OCI-LY3 (cell line): ENCODE measurements around the gene DDX28.

ENCODE experiments used
- H2AFZ ChIP-seq: fragments of 200-600, 300-600 bp; shearing (Covaris generic); 2 replicates; pipeline ENCODE4 v1.6.0; 2014; ENCODE audit warnings: antibody characterized with exemption, low read depth, low read length
- H3K27ac ChIP-seq: fragments of 200-600, 300-600 bp; sonication (generic); 2 replicates; pipeline ENCODE4 v1.5.1; 2014; ENCODE audit warnings: mild to moderate bottlenecking, low read length, moderate library complexity, mixed read lengths
- H3K27me3 ChIP-seq: fragments of 200-600, 300-600 bp; sonication (generic); 2 replicates; pipeline ENCODE4 v1.6.1; 2014; ENCODE audit warnings: low read depth, low read length, mixed read lengths
- H3K36me3 ChIP-seq: fragments of 200-600, 300-600 bp; sonication (generic); replicated peaks from 2 replicates; pipeline ENCODE3; 2014; ENCODE audit warnings: low read depth, low read length, mixed read lengths
- H3K4me1 ChIP-seq: fragments of 300-600, 200-600 bp; sonication (generic); 2 replicates; pipeline ENCODE4 v1.6.1; 2014; ENCODE audit warnings: low read length, mixed read lengths
- H3K4me2 ChIP-seq: fragments of 200-600, 300-600 bp; sonication (generic); 2 replicates; pipeline ENCODE4 v1.6.1; 2014; ENCODE audit warnings: low read length, mixed read lengths
- H3K4me3 ChIP-seq: fragments of 300-600, 200-600 bp; sonication (generic); 2 replicates; pipeline ENCODE4 v1.5.1; 2014; ENCODE audit warnings: antibody characterized with exemption, mild to moderate bottlenecking, low read length, moderate library complexity
- H3K79me2 ChIP-seq: fragments of 300-600, 200-600 bp; shearing (Covaris generic); 2 replicates; pipeline ENCODE4 v1.6.1; 2014; ENCODE audit warnings: mild to moderate bottlenecking, low read length, mixed read lengths
- H3K9ac ChIP-seq: fragments of 300-600, 200-600 bp; shearing (Covaris generic); 2 replicates; pipeline ENCODE4 v1.6.0; 2014; ENCODE audit warnings: mild to moderate bottlenecking, low read length, moderate library complexity
- H3K9me3 ChIP-seq: fragments of 200-600, 300-600 bp; shearing (Covaris generic); 2 replicates; pipeline ENCODE4 v1.6.1; 2014; ENCODE audit warnings: low read length, mixed read lengths; ENCODE audit not compliant: insufficient read depth
- H4K20me1 ChIP-seq: fragments of 200-600, 300-600 bp; sonication (generic); 2 replicates; pipeline ENCODE4 v1.6.1; 2016; ENCODE audit warnings: low read length, mixed read lengths; ENCODE audit not compliant: insufficient read depth
- EZH2phosphoT487 ChIP-seq: fragments of 200-600 bp; shearing (Covaris generic); IDR thresholded peaks from 2 replicates; pipeline ENCODE4 v1.6.1; 2018; ENCODE audit warnings: antibody characterized with exemption, mixed run types, low read depth
- TF ChIP-seq, protein P1 (sequence below): fragments of 200-600, 300-600 bp; sonication (generic); IDR thresholded peaks from 2 replicates; pipeline ENCODE4 v1.5.1; 2014; ENCODE audit warnings: antibody characterized with exemption, low read length, low read depth

The DDX28 gene

DNA sequence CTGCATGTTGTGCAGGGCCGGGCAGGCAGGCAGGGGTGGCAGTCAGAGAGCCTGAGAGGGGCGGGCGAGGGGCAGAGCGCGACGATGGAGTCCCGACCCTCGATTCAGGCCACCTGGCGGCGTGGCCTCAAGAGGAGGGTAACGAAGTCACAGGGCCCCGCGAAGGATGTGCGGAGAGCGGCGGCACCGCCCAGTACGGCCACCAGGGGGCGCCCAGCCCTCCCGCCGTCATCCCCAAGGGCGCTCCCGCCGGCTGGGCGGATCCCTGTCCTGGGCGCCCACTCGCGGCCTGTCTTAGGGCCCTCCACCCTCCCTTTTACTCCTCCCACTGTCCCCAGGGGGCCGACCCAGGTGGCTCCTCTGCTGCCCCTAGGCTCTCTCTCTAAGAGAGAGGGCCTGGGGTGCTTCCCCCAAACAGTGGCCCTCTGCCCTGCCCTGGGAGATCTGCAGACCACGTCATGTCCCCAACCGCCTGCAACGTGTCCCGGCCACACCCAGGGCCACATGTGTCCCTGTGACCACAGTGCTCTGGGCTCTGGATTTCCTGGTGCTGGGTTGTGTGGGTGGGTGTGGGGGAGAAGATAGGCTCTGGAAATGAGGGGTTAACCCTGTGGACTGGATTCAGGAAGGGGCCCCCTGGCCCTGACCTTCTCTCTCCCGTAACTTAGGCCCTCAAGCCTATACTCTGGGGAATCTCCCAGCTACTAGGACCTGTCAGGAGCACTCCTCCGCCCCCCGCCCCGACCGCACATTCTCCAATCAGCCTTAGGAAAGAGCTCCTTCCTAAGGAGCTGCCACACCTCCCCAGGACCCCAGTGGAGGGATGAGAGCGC, 29.6 kb downstream of the DDX28 start:
- H3K4me1 ChIP-seq, result peaks cover 54% of the 10 kb centered on the region
- no peaks in the 10 kb centered on the region for H3K36me3 ChIP-seq
- peak overlapping the region; percentile 97 for H3K4me2 ChIP-seq
- H4K20me1 ChIP-seq, result no peaks in the 10 kb centered on the region
- no peaks in the 10 kb centered on the region for H3K9me3 ChIP-seq
- H3K27me3 ChIP-seq, result no peaks in the 10 kb centered on the region
- H3K9ac ChIP-seq, result peak overlapping the region; percentile 72
- peak overlapping the region; percentile 96 for H2AFZ ChIP-seq
- no peaks in the 10 kb centered on the region for H3K79me2 ChIP-seq
- H3K27ac ChIP-seq, result peak overlapping the region; percentile 29
- TF ChIP-seq, protein P1, sequence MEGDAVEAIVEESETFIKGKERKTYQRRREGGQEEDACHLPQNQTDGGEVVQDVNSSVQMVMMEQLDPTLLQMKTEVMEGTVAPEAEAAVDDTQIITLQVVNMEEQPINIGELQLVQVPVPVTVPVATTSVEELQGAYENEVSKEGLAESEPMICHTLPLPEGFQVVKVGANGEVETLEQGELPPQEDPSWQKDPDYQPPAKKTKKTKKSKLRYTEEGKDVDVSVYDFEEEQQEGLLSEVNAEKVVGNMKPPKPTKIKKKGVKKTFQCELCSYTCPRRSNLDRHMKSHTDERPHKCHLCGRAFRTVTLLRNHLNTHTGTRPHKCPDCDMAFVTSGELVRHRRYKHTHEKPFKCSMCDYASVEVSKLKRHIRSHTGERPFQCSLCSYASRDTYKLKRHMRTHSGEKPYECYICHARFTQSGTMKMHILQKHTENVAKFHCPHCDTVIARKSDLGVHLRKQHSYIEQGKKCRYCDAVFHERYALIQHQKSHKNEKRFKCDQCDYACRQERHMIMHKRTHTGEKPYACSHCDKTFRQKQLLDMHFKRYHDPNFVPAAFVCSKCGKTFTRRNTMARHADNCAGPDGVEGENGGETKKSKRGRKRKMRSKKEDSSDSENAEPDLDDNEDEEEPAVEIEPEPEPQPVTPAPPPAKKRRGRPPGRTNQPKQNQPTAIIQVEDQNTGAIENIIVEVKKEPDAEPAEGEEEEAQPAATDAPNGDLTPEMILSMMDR, result peak; percentile 83
- no peak for TF ChIP-seq EZH2phosphoT487
- peak overlapping the region; percentile 73 for H3K4me3 ChIP-seq

DNA sequence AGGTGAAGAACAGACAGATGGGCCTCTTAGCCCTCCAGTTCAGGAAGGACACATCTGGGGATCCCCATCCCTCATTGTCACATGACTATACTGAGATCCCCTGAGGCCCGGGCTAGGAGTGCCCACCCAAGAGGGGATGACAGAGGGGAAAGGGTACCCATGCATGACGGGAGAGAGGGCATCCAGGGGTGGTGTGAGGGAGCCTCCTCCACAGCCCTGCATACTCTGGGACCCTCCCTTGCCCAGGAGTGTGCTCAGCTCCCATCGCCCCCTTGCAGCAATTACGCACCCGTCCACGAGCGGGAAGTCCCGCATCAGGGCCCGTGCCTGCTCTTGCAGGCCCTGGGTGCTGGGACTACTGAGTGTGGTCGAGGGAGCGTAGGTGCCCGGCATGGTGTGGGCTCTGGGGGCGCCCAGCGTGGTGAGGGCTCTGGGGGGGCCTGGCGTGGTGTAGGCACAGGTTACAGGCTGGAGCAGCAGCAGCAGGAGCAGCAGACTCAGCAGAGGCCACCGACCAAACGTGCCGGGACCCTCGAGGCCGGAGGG, 30.3 kb downstream of the DDX28 start:
- Histone ChIP-seq H3K79me2 (no peaks in the 10 kb centered on the region), H3K4me3 (peak overlapping the region; percentile 73), H4K20me1 (no peaks in the 10 kb centered on the region), H3K9me3 (no peaks in the 10 kb centered on the region), H2AFZ (peak overlapping the region; percentile 96; the same call in 1 of the 2 replicates), H3K27me3 (no peaks in the 10 kb centered on the region), H3K4me2 (peak overlapping the region; percentile 97), H3K9ac (peak overlapping the region; percentile 49; the same call in 1 of the 2 replicates), H3K36me3 (no peaks in the 10 kb centered on the region), H3K4me1 (peaks cover 54% of the 10 kb centered on the region), H3K27ac (no peak overlapping the region)
- no peak for TF ChIP-seq EZH2phosphoT487
- TF ChIP-seq, protein P1, result no peak

DNA sequence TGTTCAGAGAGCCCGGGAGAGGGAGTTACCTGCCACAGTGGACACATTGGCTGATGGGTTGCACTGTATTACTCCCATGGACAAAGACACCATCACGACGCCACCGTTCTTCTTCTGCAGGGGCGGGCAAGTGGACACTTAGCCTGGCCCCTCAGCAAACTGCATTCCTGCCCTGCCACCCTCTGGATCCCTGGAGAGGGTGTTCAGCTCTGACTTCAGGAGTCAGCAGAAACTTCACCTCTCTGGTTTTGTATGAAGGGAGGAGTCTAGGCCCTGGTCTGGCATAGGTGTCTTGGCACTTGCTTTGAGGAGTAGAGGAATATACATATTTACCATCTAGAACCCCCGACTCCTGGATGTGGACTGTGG, 33.0 kb downstream of the DDX28 start:
- TF ChIP-seq EZH2phosphoT487, result no peak
- TF ChIP-seq, protein P1, result no peak
- no peaks in the 10 kb centered on the region for H3K9me3 ChIP-seq

DNA sequence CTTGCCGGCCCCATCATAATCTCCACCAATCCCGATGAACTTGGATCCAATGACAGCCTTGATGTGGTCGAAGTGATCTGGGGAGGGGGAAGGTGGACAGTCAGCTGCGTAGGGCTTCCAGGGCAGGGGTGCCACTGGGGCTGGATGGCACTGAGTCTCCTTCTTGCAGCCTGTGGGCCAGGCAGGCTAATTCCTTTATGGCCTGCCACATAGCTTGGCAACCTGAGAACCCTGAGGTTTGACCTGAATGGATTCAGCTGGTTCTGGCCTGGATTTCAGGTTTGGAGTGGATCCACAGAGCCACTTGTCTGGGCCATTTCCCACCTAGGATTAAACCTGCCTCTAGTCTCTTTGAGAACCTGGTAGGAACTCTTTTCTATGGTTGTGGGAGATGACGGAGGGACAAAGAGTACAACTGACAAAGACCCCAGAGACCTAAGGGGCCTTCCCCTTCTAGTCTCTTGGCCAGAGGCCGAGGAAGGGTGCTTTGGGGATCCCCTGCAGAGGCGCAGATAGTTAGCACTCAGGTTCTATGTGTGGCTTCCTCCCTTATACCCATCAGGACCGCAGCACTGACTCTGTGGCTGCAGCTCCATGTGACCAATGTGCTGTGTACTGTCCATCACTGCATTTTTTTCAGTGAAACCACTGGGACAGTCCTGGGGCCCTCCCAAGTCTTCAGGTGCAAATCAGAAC, 33.6 kb downstream of the DDX28 start:
- peaks cover 56% of the 10 kb centered on the region for H3K4me1 ChIP-seq
- H2AFZ ChIP-seq, result peak overlapping the region; percentile 26; the same call in 1 of the 2 replicates
- H3K9me3 ChIP-seq, result no peaks in the 10 kb centered on the region
- TF ChIP-seq EZH2phosphoT487, result no peak
- TF ChIP-seq, protein P1, result no peak
- no peaks in the 10 kb centered on the region for H3K79me2 ChIP-seq
- H3K9ac ChIP-seq, result peak overlapping the region; percentile 1; the same call in 1 of the 2 replicates
- H3K27me3 ChIP-seq, result no peaks in the 10 kb centered on the region
- H4K20me1 ChIP-seq, result no peaks in the 10 kb centered on the region
- H3K36me3 ChIP-seq, result no peaks in the 10 kb centered on the region
- H3K4me3 ChIP-seq, result no peak overlapping the region
- H3K4me2 ChIP-seq, result peak overlapping the region; percentile 38
- H3K27ac ChIP-seq, result peak overlapping the region; percentile 33

More for the DNA sequence above, 33.0 kb downstream of the DDX28 start:
- H4K20me1 ChIP-seq, result no peaks in the 10 kb centered on the region
- peak overlapping the region; percentile 38 for H3K4me2 ChIP-seq
- no peaks in the 10 kb centered on the region for H3K79me2 ChIP-seq
- H3K4me1 ChIP-seq, result peaks cover 51% of the 10 kb centered on the region
- H3K36me3 ChIP-seq, result no peaks in the 10 kb centered on the region
- H3K9ac ChIP-seq, result no peak overlapping the region
- no peaks in the 10 kb centered on the region for H3K27me3 ChIP-seq
- peak overlapping the region; percentile 26; the same call in 1 of the 2 replicates for H2AFZ ChIP-seq
- H3K27ac ChIP-seq, result peak overlapping the region; percentile 33
- H3K4me3 ChIP-seq, result no peak overlapping the region
